Tibial nerve (tissue), 4 donors: ENCODE data around the gene CCRL2. TPM values are rescaled to one million over a fixed set of nuclear protein-coding genes. Genes with fewer than 3 reads are reported as not detected.

ENCODE experiments used
- DNase-seq, 2 donors: peaks; one replicate each; pipeline ENCODE4 v3.0.0-alpha.2; 2019; ENCODE audit warnings: low spot score in 2 of 2
- H3K27ac ChIP-seq, 4 donors: fragments of 200-600 bp; sonication (generic) in 3 of 4; one replicate each; pipeline ENCODE4 v1.5.1; 2017 to 2019; ENCODE audit warnings: mild to moderate bottlenecking in 1 of 4
- H3K27me3 ChIP-seq, 2 donors: fragments of 200-600 bp; sonication (generic) in 1 of 2; one replicate each; pipeline versions ENCODE4 v1.5.1 to v1.6.0; 2017 to 2019
- H3K36me3 ChIP-seq, 3 donors: fragments of 200-600 bp; sonication (generic); one replicate each; pipeline ENCODE4 v1.5.1; 2018 to 2019
- H3K4me1 ChIP-seq, 4 donors: fragments of 200-600 bp; sonication (generic) in 3 of 4; one replicate each; pipeline ENCODE4 v1.5.1; 2017 to 2019
- H3K4me3 ChIP-seq, 4 donors: fragments of 200-600 bp; sonication (generic) in 3 of 4; one replicate each; pipeline ENCODE4 v1.5.1; 2017 to 2019; ENCODE audit warnings: mild to moderate bottlenecking in 1 of 4, moderate library complexity in 1 of 4
- H3K9me3 ChIP-seq, 4 donors: fragments of 200-600 bp; sonication (generic) in 3 of 4; one replicate each; pipeline ENCODE4 v1.5.1; 2017 to 2019
- EP300 ChIP-seq, 2 donors: sonication (generic); formaldehyde crosslinking; IDR thresholded peaks; one replicate each; pipeline ENCODE4 v1.6.1; 2017; ENCODE audit warnings: antibody characterized with exemption in 2 of 2, mild to moderate bottlenecking in 1 of 2
- POLR2A ChIP-seq, 2 donors: fragments of 450-650 bp; IDR thresholded peaks; one replicate each; pipeline ENCODE4 v1.6.1; 2017; ENCODE audit warnings: antibody characterized with exemption in 2 of 2, mild to moderate bottlenecking in 2 of 2, moderate library complexity in 2 of 2
- WGBS, 2 donors: methylation state at CpG; one replicate each; pipeline ENCODE4 v1.1.5; 2018; 5-methylcytosine and 5-hydroxymethylcytosine counted together
- total RNA-seq, 4 donors: library from RNA; depleted of rRNA; stranded (reverse); fragments of >200 nt; gene quantifications; one replicate each; pipeline ENCODE4 v1.1.0, GENCODE V29; 2016
- TF ChIP-seq, protein P1 (sequence below), 5 experiments: fragments of 200-600 bp in 3 of 5; fragments of 450-650 bp in 2 of 5; sonication (generic) in 3 of 5; IDR thresholded peaks; one replicate each; pipeline ENCODE4 v1.5.1; 2016 to 2019; ENCODE audit warnings: antibody characterized with exemption in 5 of 5, mild to moderate bottlenecking in 3 of 5, moderate library complexity in 2 of 5

The CCRL2 gene
- total RNA-seq, 4 donors from 2014 or later = 1.3 to 2.7 (median 1.9) TPM

DNA sequence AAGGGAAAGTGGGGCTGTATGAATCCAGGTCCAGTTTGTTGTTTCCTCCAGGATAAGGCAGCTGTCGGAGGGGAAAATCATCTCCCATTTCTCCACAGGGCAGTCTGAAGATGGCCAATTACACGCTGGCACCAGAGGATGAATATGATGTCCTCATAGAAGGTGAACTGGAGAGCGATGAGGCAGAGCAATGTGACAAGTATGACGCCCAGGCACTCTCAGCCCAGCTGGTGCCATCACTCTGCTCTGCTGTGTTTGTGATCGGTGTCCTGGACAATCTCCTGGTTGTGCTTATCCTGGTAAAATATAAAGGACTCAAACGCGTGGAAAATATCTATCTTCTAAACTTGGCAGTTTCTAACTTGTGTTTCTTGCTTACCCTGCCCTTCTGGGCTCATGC, 911 bp downstream of the CCRL2 start:
- H3K36me3 ChIP-seq = no peaks in the 10 kb centered on the region
- H3K4me3 ChIP-seq = peak overlapping the region in 3 of 4 donors; percentile 25 to 36 (median 30)
- DNase-seq = no peak
- TF ChIP-seq, protein P1, sequence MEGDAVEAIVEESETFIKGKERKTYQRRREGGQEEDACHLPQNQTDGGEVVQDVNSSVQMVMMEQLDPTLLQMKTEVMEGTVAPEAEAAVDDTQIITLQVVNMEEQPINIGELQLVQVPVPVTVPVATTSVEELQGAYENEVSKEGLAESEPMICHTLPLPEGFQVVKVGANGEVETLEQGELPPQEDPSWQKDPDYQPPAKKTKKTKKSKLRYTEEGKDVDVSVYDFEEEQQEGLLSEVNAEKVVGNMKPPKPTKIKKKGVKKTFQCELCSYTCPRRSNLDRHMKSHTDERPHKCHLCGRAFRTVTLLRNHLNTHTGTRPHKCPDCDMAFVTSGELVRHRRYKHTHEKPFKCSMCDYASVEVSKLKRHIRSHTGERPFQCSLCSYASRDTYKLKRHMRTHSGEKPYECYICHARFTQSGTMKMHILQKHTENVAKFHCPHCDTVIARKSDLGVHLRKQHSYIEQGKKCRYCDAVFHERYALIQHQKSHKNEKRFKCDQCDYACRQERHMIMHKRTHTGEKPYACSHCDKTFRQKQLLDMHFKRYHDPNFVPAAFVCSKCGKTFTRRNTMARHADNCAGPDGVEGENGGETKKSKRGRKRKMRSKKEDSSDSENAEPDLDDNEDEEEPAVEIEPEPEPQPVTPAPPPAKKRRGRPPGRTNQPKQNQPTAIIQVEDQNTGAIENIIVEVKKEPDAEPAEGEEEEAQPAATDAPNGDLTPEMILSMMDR (IDR thresholded peaks at IDR 0.05) = no peak
- TF ChIP-seq POLR2A (IDR thresholded peaks at IDR 0.05) (no peak), EP300 (IDR thresholded peaks at IDR 0.05) (no peak)
- 72 to 76% methylated on average over 7 of the region's 7 CpGs for WGBS, 2 donors
- peak overlapping the region in 3 of 4 donors; percentile 64 to 82 (median 74) for H3K27ac ChIP-seq
- peaks cover 0 to 23% (median 5%) of the 10 kb centered on the region in 4 donors for H3K4me1 ChIP-seq
- no peaks in the 10 kb centered on the region for H3K27me3 ChIP-seq
- no peaks in the 10 kb centered on the region for H3K9me3 ChIP-seq

DNA sequence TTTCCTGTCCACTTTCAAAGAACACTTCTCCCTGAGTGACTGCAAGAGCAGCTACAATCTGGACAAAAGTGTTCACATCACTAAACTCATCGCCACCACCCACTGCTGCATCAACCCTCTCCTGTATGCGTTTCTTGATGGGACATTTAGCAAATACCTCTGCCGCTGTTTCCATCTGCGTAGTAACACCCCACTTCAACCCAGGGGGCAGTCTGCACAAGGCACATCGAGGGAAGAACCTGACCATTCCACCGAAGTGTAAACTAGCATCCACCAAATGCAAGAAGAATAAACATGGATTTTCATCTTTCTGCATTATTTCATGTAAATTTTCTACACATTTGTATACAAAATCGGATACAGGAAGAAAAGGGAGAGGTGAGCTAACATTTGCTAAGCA, 1.8 kb downstream of the CCRL2 start:
- Histone ChIP-seq H3K4me3 (no peak overlapping the region), H3K36me3 (no peaks in the 10 kb centered on the region), H3K27me3 (no peaks in the 10 kb centered on the region), H3K4me1 (peaks cover 0 to 23% (median 5%) of the 10 kb centered on the region in 4 donors), H3K9me3 (no peaks in the 10 kb centered on the region), H3K27ac (no peak overlapping the region)
- TF ChIP-seq POLR2A (IDR thresholded peaks at IDR 0.05) = no peak
- TF ChIP-seq EP300 (IDR thresholded peaks at IDR 0.05) = no peak
- TF ChIP-seq, protein P1 (IDR thresholded peaks at IDR 0.05) = no peak
- no peak for DNase-seq
- WGBS, 2 donors = 85 to 87% methylated on average over 7 of the region's 7 CpGs

DNA sequence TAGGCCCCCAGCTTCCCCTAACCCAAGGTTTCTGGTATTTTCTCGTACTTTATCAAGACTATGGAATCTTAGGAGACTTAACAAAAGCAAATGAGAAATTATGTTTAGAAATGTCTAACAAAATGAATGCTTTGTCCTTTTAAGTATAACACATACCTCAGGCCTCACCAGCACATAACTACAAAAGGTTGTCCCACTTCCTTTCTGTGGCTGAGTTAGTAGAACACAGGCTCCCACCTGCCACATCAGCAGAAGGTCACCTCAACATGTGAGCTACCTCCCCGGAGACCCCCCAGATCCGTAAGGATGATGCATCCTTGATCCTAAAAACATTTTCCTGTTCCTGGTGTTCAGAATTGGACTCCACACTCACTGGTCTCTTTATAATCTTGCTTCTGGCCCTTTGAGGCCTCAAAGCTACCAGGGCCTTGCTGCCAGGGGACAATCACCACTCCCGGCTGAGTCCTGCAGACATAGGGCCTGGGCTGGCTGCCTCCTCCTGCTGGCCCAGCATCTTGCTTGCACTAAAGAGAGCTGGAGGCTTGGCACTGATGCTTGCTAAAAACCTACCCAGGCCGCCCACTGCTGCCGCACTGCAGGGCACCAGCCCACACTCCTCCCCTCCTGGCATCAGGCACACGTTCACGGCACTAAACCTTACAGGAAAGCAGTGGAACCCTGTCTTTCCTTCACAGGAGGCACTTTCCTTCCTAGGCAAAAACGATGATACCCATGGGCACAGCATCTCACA, 2.9 kb downstream of the CCRL2 start:
- no peak for DNase-seq
- TF ChIP-seq, protein P1 (IDR thresholded peaks at IDR 0.05) = no peak
- no peak for TF ChIP-seq EP300 (IDR thresholded peaks at IDR 0.05)
- TF ChIP-seq POLR2A (IDR thresholded peaks at IDR 0.05) = no peak
- H3K36me3 ChIP-seq = no peaks in the 10 kb centered on the region
- peaks cover 0 to 21% (median 4%) of the 10 kb centered on the region in 4 donors for H3K4me1 ChIP-seq
- H3K27me3 ChIP-seq = no peaks in the 10 kb centered on the region
- no peak overlapping the region for H3K27ac ChIP-seq
- 86 to 88% methylated on average over 9 of the region's 9 CpGs for WGBS, 2 donors
- H3K9me3 ChIP-seq = no peaks in the 10 kb centered on the region
- no peak overlapping the region for H3K4me3 ChIP-seq

DNA sequence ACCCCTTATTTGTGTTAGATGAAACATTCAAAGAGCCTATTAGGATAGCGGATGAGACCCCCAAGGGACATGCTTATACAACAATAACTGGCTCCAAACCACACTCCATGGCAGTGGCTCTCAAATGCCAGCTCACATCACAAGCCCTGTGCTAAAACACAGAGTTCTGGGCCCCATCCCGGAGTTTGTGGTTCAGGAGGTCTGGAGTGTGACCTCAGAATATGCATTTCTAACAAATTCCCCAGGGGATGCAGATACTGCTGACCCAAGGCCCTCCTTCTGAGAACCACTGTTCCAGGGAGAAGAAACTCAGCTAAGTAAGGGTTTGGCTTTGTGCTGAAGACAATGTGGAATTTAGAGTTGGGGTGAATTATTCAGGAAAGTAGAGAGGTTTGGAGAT, 3.6 kb downstream of the CCRL2 start:
- Histone ChIP-seq H3K27ac (no peak overlapping the region), H3K4me3 (no peak overlapping the region), H3K36me3 (no peaks in the 10 kb centered on the region), H3K27me3 (no peaks in the 10 kb centered on the region), H3K4me1 (peaks cover 0 to 13% (median 2%) of the 10 kb centered on the region in 4 donors), H3K9me3 (no peaks in the 10 kb centered on the region)
- TF ChIP-seq EP300 (IDR thresholded peaks at IDR 0.05) = no peak
- no peak for TF ChIP-seq POLR2A (IDR thresholded peaks at IDR 0.05)
- TF ChIP-seq, protein P1 (IDR thresholded peaks at IDR 0.05) = no peak
- 73 to 77% methylated on average over 2 of the region's 2 CpGs for WGBS, 2 donors
- DNase-seq = no peak

DNA sequence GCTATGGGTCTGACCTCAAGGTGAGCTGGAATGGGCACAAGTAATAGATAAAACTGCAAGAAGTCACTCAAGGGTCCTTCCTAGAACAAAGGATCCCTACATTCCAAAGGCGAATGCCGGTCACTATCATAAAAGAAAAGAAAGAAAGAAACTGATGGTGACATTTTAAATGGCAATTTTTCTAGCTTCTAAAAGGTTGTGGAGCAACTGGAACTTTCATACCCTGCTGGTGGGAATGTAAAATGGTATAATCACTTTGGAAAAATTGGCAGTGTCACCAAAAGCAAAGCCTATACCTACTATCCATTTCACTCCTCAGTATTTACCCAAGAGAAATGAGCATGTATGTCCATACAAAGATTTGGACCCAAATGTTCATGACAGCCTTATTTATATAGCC, 4.2 kb downstream of the CCRL2 start:
- no peaks in the 10 kb centered on the region for H3K9me3 ChIP-seq
- H3K36me3 ChIP-seq = no peaks in the 10 kb centered on the region
- TF ChIP-seq EP300 (IDR thresholded peaks at IDR 0.05) = no peak
- TF ChIP-seq, protein P1 (IDR thresholded peaks at IDR 0.05) = no peak
- TF ChIP-seq POLR2A (IDR thresholded peaks at IDR 0.05) = no peak
- peaks cover 0 to 9% (median 0%) of the 10 kb centered on the region in 4 donors for H3K4me1 ChIP-seq
- no peak for DNase-seq
- no peaks in the 10 kb centered on the region for H3K27me3 ChIP-seq
- H3K27ac ChIP-seq = no peak overlapping the region
- H3K4me3 ChIP-seq = no peak overlapping the region
- WGBS, 2 donors = 61 to 78% methylated on average over 2 of the region's 2 CpGs
